GM19455 (cell line): Measurements from ENCODE around the gene KCNG4.

Source experiments
- ATAC-seq: cut with Tn5 transposase; IDR thresholded peaks from one replicate; pipeline ENCODE4 v1.9.1; 2021; ENCODE audit not compliant: unreplicated experiment

KCNG4 gene

DNA sequence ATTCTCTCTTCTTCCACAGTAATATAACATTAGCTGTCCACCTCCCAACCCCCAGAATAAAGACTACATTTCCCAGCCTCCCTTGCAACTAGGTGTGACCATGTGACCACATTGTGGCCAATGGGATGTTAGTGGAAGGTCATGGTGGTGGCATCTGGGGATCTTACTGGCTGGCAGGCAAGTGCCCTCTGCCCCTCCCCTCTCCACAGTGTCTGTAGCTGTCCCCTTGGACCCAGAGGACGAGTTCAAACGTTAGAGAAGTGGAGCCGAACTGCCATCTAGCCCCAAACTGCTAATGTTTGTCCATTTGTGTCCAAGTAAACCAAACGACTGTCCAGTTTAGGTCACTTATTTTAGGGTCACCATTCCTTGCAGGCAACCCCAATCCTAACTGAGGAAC is 26.6 kb upstream of the KCNG4 start:
- ATAC-seq, result no peak

DNA sequence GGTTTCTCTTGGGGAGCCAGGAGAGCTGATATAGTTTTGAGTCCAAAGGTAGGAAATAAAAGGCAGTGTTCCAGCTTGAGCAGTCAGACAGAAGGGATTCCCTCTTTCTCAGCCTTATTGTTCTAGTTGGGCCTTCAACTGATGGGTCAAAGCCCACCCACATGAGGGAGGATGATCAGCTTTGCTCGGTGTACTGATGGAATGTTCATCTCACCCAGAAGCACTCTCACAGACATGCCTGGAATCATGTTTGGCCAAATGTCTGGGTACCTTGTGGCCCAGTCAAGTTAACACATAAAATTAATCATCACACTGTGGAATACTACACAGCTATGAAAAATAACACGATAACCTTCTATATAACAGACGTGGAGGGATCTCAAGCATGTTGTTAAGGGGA is 23.1 kb upstream of the KCNG4 start:
- ATAC-seq, result no peak

DNA sequence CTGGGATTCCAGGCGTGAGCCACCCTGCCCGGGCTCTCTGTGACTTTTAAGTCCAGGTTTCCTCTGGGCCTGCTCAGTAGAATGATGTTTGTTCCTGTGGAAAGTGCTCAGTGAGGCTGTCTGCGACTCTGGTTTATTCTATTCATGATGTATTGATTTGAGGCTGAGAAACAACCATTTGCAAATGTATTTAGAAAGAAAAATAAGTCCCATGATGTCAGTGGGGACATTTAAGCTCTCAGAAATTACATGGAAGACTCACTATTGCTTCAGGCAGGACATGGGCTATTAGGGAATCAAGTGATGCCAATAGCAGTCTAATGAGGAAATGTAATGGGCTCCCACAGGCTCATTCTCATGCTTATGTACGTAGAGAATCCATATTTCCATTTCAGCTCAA is 22.2 kb upstream of the KCNG4 start:
- ATAC-seq, result no peak

DNA sequence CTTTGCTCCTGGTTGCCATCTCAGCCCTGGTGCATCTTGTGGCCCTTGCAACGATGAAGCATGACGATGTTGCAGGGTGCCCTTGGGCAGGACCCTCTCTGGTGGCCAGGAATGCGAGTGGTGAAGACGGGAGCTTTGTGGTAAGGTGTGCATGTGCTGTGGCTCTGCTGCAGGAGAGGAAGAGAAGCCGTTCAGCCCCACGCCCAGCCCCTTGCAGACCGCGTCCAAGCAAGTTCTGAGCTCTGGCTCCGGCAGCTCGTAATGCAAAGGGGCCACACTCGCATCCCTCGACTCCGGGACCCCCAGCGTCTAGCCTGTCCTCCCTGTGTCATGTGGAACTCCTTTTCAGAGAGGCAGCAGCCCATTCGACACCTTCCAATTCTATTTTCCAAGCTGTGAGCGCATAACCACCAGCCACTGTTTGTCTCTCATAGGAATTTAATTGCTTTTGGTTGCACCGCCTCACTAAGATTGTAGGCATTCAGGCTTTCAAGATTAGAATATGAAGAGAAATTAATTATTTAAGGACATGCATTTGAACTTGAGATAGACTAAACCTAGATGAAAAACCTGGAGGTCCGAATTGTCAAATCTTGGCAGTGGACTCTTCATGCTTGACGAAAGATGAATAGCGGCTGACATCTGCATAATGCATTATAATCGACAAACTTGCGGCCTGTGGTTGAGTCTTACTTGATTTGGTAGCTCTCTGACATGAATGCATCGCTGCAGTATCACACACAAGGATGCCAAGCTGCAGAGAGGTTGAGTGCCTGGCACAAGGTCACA is 21.1 kb upstream of the KCNG4 start:
- ATAC-seq, result no peak

DNA sequence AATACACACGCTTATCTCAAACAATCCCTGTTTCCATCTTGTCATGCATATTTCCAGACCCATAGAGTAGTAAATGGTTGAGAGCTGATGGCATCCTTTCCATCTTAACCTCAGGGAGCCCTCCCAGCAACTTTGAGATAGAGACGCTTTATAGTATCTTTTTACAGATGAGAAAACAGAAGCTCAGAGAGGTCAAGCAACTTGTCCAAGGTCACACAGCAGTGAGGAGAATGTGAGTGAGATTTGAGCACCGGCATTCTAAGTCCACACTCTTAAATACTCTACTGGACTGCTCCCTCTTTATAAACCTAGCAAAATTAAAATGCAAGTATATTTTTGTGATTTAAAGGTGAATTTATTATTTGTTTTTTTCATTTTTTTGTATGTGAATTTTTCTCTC is 19.9 kb upstream of the KCNG4 start:
- no peak for ATAC-seq

DNA sequence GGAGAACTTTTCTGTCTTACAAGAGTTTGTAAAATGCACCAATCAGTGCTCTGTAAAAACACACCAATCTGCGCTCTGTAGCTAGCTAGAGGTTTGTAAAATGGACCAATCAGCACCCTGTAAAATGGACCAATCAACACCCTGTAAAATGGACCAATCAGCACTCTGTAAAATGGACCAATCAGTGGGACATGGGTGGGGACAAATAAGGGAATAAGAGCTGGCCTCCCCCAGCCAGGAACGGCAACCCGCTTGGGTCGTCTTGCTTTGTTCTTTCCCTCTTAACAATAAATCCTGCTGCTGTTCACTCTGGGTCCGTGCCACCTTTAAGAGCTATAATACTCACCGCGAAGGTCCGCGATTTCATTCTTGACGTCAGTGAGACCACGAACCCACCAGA is 18.5 kb upstream of the KCNG4 start:
- ATAC-seq, result no peak

DNA sequence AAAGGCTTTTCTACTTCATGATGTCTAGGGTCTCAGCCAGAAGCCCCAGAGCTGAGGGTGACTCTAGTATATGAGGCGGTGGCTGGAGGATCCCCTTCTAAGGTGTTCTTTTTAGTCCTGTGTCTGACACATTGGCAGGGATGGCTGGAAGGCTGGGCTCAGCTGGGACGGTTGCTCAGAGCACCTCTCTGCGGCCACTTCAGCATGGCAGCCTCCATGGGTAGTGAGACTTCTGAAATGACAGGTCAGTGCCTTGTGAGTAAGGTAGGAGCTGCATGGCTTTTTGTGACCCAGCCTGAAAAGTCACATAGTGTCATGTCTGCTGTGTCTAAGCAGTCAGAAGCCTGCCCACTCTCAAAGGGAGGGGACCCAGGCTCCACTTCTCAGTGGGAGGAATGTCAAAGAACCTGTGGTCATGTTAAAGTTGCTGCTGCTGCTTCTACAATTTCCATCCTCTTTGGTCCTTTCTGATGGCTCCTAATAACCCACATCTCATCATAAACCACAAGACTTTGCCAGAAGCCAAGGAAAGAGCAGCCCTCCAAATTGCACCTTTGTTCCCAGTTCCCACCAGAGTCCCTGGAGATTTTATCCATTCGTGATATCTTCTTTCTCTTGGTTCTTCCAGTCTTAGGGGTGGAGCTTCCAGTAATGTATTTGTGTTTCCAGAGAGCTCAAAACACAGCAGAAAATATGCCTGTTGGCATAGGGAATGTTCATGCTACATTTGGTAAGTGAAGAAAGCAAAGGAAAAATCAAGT is 15.4 kb upstream of the KCNG4 start:
- ATAC-seq, result no peak

DNA sequence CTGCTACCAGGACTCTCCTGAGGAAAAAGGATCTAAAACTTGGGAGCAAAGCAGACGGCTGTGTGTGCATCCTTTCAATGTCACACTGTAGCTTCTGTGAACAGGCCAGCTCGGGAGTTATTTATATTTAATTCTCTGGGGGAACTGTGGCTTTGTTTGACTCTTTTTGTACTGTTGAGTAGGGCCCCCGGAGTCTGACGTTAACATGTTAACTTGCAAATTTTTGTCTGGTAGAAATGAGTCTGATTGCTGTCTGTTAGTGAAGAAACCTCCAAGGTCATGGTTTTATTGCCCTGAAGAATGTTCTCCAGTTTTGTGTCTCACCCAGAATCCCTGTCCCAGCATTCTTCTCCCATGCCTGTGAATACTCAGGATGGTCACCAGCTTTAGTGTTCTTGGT is 14.2 kb upstream of the KCNG4 start:
- no peak for ATAC-seq

DNA sequence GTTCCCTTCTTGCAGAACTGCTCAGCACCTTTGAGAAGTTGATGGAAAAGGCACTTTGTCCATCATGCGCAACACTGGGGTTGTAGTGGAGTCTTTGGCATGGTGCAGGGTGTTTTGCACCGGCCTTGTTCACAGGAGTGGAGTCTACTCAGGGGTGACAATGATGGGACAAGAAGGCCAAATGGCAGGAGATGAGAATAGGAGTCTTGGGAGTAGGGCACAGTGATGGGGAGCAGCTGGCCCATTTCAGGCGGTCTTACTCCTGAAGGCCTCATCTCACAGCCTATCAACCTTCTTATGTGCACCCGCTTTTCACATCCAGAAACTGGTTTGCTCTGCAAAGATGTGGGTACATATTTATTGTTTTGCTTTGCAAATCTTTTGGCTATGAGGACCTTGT is 13.4 kb upstream of the KCNG4 start:
- no peak for ATAC-seq

DNA sequence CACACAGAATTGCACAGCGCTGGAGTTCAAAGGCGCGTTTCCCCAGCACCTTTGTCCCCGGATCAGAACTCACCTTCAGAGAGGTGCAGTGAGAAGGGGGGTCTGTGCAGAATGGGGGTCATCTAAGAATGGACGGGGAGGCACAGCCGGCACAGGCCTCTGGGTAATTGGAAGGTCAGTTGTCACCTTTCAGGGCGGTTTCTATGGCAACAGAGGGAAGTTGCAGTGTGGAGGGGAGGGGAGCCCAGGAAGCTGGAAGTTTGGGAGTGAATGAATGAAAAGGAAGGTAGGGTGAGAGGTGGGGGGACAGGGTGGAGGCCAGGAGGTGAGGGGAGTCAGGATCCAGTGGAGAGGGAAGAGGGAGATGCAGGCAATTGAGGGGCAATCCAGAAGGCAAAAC is 12.4 kb upstream of the KCNG4 start:
- ATAC-seq, result no peak

DNA sequence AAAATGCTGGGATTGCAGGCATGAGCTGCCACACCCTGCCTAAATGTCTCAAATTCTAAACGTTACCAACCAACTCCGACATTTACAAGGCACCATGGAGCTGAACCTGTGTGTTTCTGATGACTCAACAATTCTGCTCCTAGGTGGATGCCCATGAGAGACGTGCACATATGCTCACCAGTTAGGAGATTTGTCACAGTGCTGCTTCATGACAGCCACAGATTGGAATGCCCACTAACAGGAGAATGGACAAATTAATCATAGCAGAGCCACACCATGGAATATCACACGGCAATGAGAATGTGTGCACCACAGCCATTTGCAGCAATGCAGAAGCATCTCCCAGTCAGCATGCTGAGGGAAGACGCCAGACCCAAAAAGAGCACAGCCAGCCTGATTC is 8.0 kb upstream of the KCNG4 start:
- no peak for ATAC-seq

DNA sequence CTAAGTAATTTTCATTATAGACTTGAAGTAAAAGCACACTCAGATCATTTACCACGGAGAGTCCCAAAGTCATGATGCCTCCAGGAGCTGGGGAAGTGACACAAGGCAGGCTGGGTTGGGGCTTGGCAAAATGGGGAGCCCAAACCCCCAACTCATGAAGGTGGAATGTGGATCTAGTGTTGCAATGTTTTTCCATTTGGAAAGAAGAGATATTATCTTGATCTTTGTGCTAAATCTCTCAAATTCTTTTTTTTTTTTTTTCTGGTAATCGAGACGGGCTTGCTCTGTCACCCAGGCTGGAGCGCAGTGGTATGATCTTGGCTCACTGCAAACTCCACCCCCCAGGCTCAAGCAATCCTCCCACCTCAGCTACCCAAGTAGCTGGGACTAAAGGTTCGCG is 7.5 kb upstream of the KCNG4 start:
- no peak for ATAC-seq

DNA sequence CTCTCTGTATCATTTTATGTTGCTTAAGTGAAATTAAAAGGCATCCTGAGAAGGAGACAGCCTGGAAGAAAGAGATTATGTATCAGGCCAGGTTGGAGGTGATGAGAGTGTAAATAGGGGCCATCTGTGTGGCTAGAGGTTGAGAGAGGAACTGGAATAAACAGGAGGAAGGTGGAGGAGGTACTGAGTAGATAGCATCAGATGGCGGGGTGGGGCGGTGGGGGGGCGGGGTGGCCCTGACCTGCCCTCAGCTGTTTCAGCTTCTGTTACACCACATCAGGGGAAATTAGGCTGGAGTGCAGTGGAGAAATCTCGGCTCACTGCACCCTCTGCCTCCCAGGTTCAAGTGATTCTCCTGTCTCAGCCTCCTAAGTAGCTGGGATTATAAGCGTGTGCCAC is 6.9 kb upstream of the KCNG4 start:
- no peak for ATAC-seq

DNA sequence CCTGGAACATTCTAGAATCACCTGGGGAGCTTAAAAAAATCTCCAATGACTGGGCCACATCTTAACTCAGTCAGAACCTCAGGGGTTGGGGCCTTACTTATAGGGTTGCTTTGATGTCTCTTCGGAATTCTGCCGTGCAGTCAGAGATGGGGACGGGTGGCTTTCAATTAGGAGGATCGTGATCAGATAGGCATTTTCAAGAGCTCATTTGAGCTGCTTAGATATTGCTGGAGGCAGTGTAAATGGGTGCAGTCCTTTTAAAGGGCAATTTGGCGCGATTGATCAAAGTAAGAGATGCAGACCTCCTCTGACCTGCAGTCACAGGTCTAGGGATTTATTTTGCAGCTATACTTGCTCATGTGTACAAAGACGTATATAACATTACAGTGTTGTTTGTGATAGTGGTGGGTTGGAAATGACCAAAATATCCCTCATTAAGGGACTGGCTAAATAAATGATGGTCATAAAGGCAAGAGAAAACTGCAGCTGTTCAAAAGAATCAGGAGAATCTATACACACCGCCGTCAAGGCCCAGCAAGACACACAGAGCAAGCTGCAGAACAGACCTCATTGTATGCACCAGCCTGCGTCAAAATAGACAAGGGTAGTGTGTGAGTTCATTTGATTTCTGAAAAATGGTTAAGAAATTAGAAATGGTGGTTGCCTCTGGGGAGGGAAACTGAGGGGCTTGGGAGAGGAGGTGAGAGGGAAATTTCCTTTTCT is 6.3 kb upstream of the KCNG4 start:
- ATAC-seq, result no peak

DNA sequence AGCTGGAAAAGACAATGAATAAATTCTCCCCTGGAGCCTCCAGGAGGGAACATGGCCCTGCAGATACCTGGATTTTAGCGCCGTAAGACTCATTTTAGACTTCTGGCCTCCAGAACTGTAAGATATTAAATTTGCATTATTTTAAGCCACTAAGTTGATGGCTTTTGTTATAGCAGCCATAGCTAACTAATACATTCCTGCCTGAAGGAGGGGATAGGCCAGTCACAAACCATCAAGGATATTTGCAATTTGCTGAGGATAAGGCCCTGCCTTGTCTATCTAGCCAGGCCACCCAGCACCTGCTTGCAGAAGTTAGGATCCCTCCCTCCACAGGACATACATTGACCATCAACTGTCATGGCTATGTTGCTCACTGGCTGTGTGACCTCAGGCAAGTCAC is 4.9 kb upstream of the KCNG4 start:
- ATAC-seq, result no peak

DNA sequence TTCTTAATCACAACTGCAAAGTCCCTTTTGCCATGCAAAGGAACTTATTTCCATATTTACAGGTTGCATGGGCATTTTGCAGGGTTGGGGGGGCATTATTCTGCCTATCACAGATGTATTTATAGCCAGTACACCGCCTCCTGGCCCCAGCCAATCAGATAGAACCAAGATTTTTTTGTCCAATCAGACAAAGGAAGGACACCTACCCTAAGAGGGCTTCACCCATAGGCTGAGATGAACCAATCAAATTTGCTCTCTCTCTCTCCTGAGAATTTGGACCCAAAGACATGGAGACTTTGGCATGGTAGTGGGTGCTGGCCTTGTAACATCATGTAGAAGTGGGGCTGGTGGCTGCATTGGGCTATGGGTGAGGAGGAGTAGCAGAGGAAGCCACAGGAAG is 3.9 kb upstream of the KCNG4 start:
- ATAC-seq, result no peak

DNA sequence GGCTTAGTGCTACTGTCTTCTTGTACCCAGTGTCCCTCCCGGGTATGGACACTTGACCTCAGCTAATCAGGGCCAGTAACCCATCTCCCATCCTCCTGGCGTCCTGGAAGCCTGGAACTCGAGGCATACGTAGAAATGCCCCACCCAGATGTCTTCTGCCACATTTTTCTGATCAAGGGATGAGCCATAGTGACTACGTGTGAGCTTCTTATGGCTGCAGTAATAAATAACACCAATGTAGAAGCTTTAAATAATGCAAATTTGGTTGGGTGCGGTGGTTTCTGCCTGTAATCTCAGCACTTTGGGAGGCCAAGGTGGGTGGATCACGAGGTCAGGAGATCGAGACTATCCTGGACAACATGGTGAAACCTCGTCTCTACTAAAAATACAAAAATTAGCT is 3.0 kb upstream of the KCNG4 start:
- no peak for ATAC-seq

DNA sequence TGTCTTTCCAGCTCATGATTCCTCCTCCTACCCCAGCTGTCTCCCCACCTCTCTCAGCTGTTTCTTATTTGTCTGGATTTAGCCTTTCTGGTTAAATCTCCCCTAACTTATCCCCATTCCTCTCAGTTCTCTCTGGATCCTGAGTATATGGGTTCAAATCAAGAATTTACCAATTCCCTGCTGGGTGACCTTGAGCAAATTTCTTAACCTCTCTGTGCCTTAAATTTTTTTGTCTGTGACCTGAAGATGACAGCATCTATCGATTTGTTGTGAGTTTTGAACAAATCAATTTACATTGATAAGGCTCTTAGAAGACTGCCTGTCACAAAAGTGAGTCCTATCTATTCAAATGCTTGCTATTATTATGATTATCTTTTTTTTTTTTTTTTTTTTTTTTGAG is 2.0 kb upstream of the KCNG4 start:
- ATAC-seq, result no peak

DNA sequence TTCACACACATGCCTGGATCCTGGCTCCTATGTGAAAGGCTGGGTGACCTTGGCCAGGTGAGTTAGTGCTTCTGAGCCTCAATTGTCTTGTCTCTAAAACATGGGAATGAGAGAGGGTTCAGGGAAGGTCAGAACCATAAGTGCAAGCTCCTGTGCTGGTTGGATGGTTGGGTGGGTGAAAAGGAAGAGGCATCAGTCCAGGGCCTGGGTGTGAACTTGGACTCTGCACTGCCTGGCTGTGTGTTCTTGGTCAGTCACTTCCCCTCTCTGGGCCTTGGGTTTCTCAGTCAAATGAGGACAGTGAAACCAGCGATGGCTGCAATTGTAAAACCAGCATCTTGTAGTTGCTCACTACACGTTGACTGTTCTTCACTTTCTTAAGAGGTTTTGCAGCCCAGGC is 643 bp upstream of the KCNG4 start:
- ATAC-seq, result no peak

DNA sequence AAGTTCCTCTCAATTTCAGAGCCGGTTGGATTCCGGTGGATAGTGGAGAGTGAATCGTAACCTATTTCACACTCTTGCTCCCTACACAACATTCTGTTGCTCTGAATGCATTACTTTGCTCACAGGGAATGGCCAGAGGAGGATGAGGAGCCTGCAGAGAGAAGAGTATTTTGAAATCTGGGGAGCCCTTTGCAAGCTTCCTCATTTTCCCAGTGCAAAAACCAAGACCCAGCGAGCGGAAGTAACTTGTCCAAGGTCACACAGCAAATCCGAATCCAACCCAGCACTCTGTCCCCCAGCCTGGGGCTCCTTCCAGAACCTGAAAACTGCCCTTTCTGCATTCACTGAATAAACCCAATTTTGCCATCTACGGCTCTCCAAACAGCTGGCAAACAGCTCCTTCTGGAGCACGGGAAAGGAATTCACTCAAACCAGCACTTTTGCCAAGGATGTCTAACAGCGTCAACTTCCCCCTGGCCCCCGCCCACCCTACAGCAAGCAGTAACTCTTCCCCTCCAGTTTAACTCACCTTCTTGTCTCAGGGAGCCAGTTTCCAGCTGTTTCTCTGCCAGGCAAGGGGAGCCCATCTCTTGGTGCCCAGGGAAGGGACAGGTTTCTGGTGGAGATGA is 557 bp downstream of the KCNG4 start:
- no peak for ATAC-seq

DNA sequence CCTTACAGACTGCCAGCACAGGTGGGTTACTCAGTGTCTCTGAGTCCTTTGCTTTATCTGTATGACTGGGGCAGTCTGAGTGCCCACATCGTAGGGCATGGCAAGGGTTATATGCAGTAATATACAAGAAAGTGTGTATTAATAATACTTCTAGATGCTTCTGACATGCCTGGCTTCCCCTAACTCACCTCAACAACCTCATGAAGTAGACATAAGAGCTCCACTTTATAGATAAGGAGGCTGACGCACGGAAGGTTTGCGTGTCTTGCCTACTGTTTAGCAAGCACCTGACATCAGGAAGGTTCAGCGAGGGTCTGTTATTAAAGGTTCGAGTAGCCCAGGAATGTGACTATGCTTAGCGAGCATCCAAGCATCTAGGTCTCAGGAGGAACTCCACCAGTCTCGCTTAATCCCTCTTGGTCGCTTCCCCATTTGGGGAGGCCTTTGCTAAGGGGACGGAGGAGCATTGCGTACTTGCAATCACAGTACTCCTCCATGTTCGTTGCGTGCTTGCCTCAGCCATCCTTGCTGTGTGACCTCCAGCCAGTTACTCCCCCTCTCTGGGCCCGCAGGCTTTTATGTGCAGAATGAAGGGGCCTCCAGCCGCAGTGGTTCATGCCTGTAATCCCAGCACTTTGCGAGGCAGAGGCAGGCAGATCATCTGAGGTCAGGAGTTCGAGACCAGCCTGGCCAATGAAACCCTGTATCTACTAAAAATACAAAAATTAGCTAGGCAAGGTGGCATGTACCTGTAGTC is 1.6 kb downstream of the KCNG4 start:
- ATAC-seq, result no peak
